ENCODE measurements around the gene BACH2. TPM values are rescaled to one million over a fixed set of nuclear protein-coding genes. Genes with fewer than 3 reads are reported as not detected.

BACH2 gene
- polyA plus RNA-seq, 1 donor (not counting 4 experiments of a cell fraction or from before 2014, with no cell fraction given): 0.50 TPM

GRCh38 chr6:90269334-90269733 lies 27.3 kb downstream of the BACH2 start:
- Histone ChIP-seq H3K4me2 (ENCODE audit: control insufficient read depth, extremely low read depth, insufficient read depth, low read depth, low read length) (no peak overlapping the region), H3K27me3 (ENCODE audit: control insufficient read depth, extremely low read depth, insufficient read depth, low read length) (no peaks in the 10 kb centered on the region), H3K4me3 (ENCODE audit: control insufficient read depth in 2 of 3, extremely low read depth in 1 of 3, insufficient read depth in 2 of 3, low read depth in 1 of 3, low read length in 3 of 3) (no peak overlapping the region), H2AFZ (ENCODE audit: control insufficient read depth, low read length) (no peak overlapping the region), H3K79me2 (ENCODE audit: control insufficient read depth, insufficient read depth, low read length) (no peaks in the 10 kb centered on the region), H3K9ac (ENCODE audit: control insufficient read depth, extremely low read depth, insufficient read depth, low read length) (no peak overlapping the region), H3K4me1 (ENCODE audit: control insufficient read depth, extremely low read depth, insufficient read depth, low read length) (no peaks in the 10 kb centered on the region), H4K20me1 (ENCODE audit: control insufficient read depth, extremely low read depth, insufficient read depth, low read length) (no peaks in the 10 kb centered on the region), H3K36me3 (ENCODE audit: control insufficient read depth in 2 of 2, extremely low read depth in 1 of 2, insufficient read depth in 2 of 2, low read length in 2 of 2) (no peaks in the 10 kb centered on the region), H3K9me3 (ENCODE audit: control insufficient read depth, low read depth, low read length) (no peaks in the 10 kb centered on the region), H3K27ac (ENCODE audit: control insufficient read depth, insufficient read depth, low read length) (no peak overlapping the region), H3K9me1 (ENCODE audit: control insufficient read depth, extremely low read depth, insufficient read depth, low read length) (no peaks in the 10 kb centered on the region)
- DNase-seq (ENCODE audit: low read depth, low spot score) (no peak), FAIRE-seq (no peak)
- dilution Hi-C loops (cut with MboI; ENCODE audit: extremely low pct_ligation_motif_present, low sequenced_read_pairs): no loop called here
- TF ChIP-seq CTCF (optimal IDR thresholded peaks at IDR 0.05 in 1 of 3, IDR thresholded peaks at IDR 0.05 in 1 of 3, conservative IDR thresholded peaks at IDR 0.05 in 1 of 3; ENCODE audit: extremely low read depth in 1 of 3, insufficient read depth in 2 of 3, low read length in 3 of 3): no peak
- TF ChIP-seq EZH2 (IDR thresholded peaks at IDR 0.05; ENCODE audit: low read length): no peak

- H3K79me2 ChIP-seq (ENCODE audit: control insufficient read depth, insufficient read depth, low read length): no peaks in the 10 kb centered on the region
- H3K27me3 ChIP-seq (ENCODE audit: control insufficient read depth, extremely low read depth, insufficient read depth, low read length): no peaks in the 10 kb centered on the region
- no peaks in the 10 kb centered on the region for H3K9me3 ChIP-seq (ENCODE audit: control insufficient read depth, low read depth, low read length)
- no peak for DNase-seq (ENCODE audit: low read depth, low spot score)
- no peaks in the 10 kb centered on the region for H3K9me1 ChIP-seq (ENCODE audit: control insufficient read depth, extremely low read depth, insufficient read depth, low read length)
- no peak for FAIRE-seq
- H3K4me1 ChIP-seq (ENCODE audit: control insufficient read depth, extremely low read depth, insufficient read depth, low read length): no peaks in the 10 kb centered on the region
- TF ChIP-seq EZH2 (IDR thresholded peaks at IDR 0.05; ENCODE audit: low read length): no peak
- no peak for TF ChIP-seq CTCF (optimal IDR thresholded peaks at IDR 0.05 in 1 of 3, IDR thresholded peaks at IDR 0.05 in 1 of 3, conservative IDR thresholded peaks at IDR 0.05 in 1 of 3; ENCODE audit: extremely low read depth in 1 of 3, insufficient read depth in 2 of 3, low read length in 3 of 3)
- no peaks in the 10 kb centered on the region for H4K20me1 ChIP-seq (ENCODE audit: control insufficient read depth, extremely low read depth, insufficient read depth, low read length)
- H3K4me2 ChIP-seq (ENCODE audit: control insufficient read depth, extremely low read depth, insufficient read depth, low read depth, low read length): no peak overlapping the region
- no peak overlapping the region for H3K9ac ChIP-seq (ENCODE audit: control insufficient read depth, extremely low read depth, insufficient read depth, low read length)
- no peak overlapping the region for H2AFZ ChIP-seq (ENCODE audit: control insufficient read depth, low read length)
- H3K4me3 ChIP-seq (ENCODE audit: control insufficient read depth in 2 of 3, extremely low read depth in 1 of 3, insufficient read depth in 2 of 3, low read depth in 1 of 3, low read length in 3 of 3): no peak overlapping the region
- H3K36me3 ChIP-seq (ENCODE audit: control insufficient read depth in 2 of 2, extremely low read depth in 1 of 2, insufficient read depth in 2 of 2, low read length in 2 of 2): no peaks in the 10 kb centered on the region
- dilution Hi-C loops (cut with MboI; ENCODE audit: extremely low pct_ligation_motif_present, low sequenced_read_pairs): no loop called here
- no peak overlapping the region for H3K27ac ChIP-seq (ENCODE audit: control insufficient read depth, insufficient read depth, low read length)
Measured at GRCh38 chr6:90268178-90268577, 28.5 kb downstream of the BACH2 start.

Measured in keratinocyte (primary cell).